ENCODE data around the gene SLC37A1. TPM values are rescaled to one million over a fixed set of nuclear protein-coding genes. Genes with fewer than 3 reads are reported as not detected.

Gene SLC37A1
- total RNA-seq, 2 donors from 2014 or later, result 98.5 to 118 TPM

DNA sequence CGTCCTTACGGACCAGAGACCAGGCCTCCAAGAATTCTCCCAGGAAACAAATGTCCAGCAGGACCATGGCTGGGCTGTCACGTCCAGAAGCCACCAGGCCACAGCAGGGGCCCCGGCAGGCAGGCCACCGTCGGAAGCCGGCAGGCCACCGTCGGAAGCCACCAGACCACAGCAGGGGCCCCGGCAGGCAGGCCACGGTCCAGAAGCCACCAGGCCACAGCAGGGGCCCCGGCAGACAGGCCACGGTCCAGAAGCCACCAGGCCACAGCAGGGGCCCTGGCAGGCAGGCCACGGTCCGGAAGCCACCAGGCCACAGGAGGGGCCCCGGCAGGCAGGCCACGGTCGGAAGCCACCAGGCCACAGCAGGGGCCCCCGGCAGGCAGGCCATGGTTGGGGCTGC, 72.8 kb downstream of the SLC37A1 start:
- no peak overlapping the region for H3K9ac ChIP-seq (ENCODE audit: low read depth in 2 of 2, low read length in 2 of 2)
- no peak overlapping the region for H3K27ac ChIP-seq
- H3K4me1 ChIP-seq, result no peaks in the 10 kb centered on the region
- no peaks in the 10 kb centered on the region for H3K9me3 ChIP-seq
- intact Hi-C loops (cut with DNase I), result no loop called here
- TF ChIP-seq, protein P1, sequence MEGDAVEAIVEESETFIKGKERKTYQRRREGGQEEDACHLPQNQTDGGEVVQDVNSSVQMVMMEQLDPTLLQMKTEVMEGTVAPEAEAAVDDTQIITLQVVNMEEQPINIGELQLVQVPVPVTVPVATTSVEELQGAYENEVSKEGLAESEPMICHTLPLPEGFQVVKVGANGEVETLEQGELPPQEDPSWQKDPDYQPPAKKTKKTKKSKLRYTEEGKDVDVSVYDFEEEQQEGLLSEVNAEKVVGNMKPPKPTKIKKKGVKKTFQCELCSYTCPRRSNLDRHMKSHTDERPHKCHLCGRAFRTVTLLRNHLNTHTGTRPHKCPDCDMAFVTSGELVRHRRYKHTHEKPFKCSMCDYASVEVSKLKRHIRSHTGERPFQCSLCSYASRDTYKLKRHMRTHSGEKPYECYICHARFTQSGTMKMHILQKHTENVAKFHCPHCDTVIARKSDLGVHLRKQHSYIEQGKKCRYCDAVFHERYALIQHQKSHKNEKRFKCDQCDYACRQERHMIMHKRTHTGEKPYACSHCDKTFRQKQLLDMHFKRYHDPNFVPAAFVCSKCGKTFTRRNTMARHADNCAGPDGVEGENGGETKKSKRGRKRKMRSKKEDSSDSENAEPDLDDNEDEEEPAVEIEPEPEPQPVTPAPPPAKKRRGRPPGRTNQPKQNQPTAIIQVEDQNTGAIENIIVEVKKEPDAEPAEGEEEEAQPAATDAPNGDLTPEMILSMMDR (IDR thresholded peaks at IDR 0.05), result no peak
- no peak overlapping the region for H3K4me3 ChIP-seq
- H3K36me3 ChIP-seq, result no peaks in the 10 kb centered on the region
- no peaks in the 10 kb centered on the region for H3K27me3 ChIP-seq
- DNase-seq, result no peak

DNA sequence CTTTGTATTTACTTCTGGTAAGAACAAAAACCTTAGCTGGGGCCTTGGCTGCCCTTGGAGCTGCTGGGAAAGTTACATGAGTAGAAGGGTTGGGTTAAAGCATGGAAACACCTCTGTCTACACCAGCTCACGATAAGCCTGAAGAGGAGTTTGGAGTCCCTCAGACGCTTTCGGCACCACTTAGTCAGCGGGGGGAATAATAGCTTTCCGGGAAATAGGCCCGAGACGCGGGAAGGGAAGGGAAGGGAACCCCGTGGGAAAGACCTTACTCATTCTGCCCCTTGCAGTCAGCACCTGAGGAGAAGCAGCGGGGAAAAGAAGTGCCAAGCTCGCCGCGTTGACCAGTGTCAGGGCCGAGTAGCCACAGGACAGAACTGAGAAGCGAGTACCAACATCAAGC, 73.4 kb downstream of the SLC37A1 start:
- H3K27me3 ChIP-seq, result no peaks in the 10 kb centered on the region
- intact Hi-C loops (cut with DNase I), result no loop called here
- no peak for DNase-seq
- TF ChIP-seq, protein P1 (IDR thresholded peaks at IDR 0.05), result no peak
- H3K27ac ChIP-seq, result no peak overlapping the region
- no peaks in the 10 kb centered on the region for H3K4me1 ChIP-seq
- H3K9me3 ChIP-seq, result no peaks in the 10 kb centered on the region
- no peak overlapping the region for H3K4me3 ChIP-seq
- no peak overlapping the region for H3K9ac ChIP-seq (ENCODE audit: low read depth in 2 of 2, low read length in 2 of 2)
- H3K36me3 ChIP-seq, result no peaks in the 10 kb centered on the region

DNA sequence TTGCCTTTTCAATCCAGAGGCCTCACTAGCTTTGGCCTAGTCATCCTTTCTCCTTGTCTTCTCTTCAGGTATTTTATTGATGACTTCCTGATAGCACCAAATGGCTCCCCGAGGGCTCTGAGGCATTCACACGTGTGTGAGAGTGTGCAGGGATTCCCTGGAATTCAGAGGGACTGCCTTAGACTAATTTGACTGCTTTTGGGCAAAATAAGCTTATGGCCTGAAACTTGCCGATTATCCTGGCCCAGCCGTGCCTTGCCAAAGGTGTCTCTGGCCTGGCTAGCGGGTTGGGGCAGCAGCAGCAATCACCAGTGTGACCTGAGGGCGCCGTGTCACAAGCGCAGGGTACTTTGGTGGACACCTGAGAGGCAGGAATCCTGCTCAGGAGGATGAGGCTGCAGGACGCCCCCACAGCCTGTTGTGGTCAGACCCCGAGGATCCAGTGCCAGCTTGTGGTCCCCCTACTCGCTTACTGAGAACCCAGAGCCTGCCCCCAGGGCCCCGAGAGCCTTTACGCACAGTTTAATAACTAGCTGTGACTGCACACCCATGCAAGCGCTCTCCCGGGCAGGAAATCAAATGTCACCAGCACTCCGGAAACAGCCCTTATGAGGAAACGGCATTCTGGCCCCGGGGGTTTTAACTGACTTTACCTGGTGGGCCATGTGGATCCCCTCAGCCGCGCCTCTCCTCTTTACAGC, 76.9 kb downstream of the SLC37A1 start:
- Histone ChIP-seq H3K36me3 (no peaks in the 10 kb centered on the region), H3K9me3 (no peaks in the 10 kb centered on the region), H3K4me3 (no peak overlapping the region), H3K4me1 (peaks cover 6% of the 10 kb centered on the region), H3K9ac (ENCODE audit: low read depth in 2 of 2, low read length in 2 of 2) (no peak overlapping the region), H3K27me3 (no peaks in the 10 kb centered on the region), H3K27ac (no peak overlapping the region)
- DNase-seq, result no peak
- intact Hi-C loops (cut with DNase I), result loop anchor here (5.0 kb wide), 2 partner anchors 157 to 227 kb away; no protein-coding TSS in a partner anchor
- TF ChIP-seq, protein P1 (IDR thresholded peaks at IDR 0.05), result no peak

DNA sequence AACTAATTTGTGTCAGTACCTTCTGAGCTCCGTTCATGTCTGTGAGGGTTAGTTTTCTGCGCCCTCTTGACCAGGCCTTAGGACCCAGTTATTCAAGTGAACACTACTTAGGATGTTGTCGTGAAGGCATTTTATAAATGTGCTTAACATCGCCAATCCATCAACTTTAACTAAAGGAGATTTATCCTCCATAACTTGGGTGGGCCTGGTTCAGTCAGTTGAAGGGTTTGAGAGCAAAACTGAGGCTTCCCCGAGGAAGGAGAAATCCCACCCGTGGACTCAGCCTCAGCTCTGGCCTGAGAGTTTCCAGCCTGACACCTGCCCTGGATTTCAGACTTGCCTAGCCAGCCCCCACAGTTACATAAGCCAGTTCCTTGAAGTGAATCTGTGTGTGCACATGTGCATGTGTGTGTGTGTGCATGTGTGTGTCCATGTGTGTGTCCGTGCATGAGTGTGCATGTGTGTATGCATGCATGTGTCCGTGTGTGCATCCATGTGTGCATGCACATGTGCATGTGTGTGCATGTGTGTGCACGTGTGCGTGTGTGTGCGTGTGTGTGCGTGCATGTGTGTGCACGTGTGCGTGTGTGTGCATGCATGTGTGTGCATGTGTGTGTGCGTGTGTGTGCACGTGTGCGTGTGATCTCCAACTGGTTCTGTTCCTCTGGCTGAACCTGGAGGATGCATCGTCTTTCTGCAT, 77.7 kb downstream of the SLC37A1 start:
- H3K27me3 ChIP-seq, result no peaks in the 10 kb centered on the region
- H3K27ac ChIP-seq, result no peak overlapping the region
- no peak overlapping the region for H3K4me3 ChIP-seq
- H3K9me3 ChIP-seq, result no peaks in the 10 kb centered on the region
- TF ChIP-seq, protein P1 (IDR thresholded peaks at IDR 0.05), result no peak
- H3K9ac ChIP-seq (ENCODE audit: low read depth in 2 of 2, low read length in 2 of 2), result no peak overlapping the region
- DNase-seq, result no peak
- no peaks in the 10 kb centered on the region for H3K36me3 ChIP-seq
- intact Hi-C loops (cut with DNase I), result loop anchor here (5.0 kb wide), 2 partner anchors 156 to 226 kb away; no protein-coding TSS in a partner anchor
- peaks cover 6% of the 10 kb centered on the region for H3K4me1 ChIP-seq

DNA sequence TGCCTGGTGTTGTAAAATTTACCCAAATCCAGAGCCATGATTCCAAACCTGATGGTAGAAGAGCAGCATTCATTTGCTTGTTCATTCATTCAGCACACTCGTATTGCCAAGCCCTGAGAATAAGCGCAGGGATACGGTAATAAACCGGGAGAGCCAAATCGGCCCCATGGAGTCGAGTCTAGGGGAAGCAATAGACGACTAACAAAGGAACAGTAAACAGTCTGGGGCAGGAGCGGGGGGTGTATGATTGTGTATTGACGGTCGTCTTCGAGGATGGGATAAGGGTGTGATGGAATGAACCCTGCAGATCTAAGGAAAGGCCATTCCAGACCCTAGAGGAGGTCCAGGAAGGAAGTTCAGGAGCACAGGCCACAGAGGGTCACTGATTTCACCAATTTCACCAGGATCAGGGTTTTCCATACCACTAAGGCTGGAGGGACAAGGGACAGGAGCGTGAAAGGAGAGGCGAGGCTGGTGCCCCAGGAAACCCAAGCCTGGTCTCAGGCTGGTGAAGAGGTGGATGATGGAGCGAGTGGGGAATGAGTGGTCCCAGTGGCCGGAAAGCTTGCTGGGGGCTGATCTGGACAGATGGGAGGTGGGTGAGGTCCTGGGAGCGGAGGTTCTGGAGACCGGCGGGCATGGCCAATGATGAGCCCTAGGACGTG, 78.6 kb downstream of the SLC37A1 start:
- Histone ChIP-seq H3K27me3 (no peaks in the 10 kb centered on the region), H3K9me3 (no peaks in the 10 kb centered on the region), H3K4me1 (peaks cover 6% of the 10 kb centered on the region), H3K4me3 (no peak overlapping the region), H3K27ac (no peak overlapping the region), H3K9ac (ENCODE audit: low read depth in 2 of 2, low read length in 2 of 2) (no peak overlapping the region), H3K36me3 (no peaks in the 10 kb centered on the region)
- intact Hi-C loops (cut with DNase I), result loop anchor here (5.0 kb wide), 2 partner anchors 155 to 225 kb away; no protein-coding TSS in a partner anchor
- DNase-seq, result no peak
- TF ChIP-seq, protein P1 (IDR thresholded peaks at IDR 0.05), result no peak

Measured in colonic mucosa (tissue), 4 donors.